OCI-LY1 (cell line): ENCODE measurements around the gene KLK6.

Experiments used
- H2AFZ ChIP-seq: fragments of 200-600 bp; sonication (generic), shearing (Covaris generic); 2 replicates; pipeline ENCODE4 v1.6.0; 2014; ENCODE audit warnings: antibody characterized with exemption, mild to moderate bottlenecking, low read length
- H3F3A ChIP-seq: fragments of 200-600 bp; sonication (generic), shearing (Covaris generic); 2 replicates; pipeline ENCODE4 v1.6.0; 2014; ENCODE audit warnings: mild to moderate bottlenecking, antibody characterized with exemption, low read length, moderate library complexity; ENCODE audit not compliant: insufficient read depth
- H3K27ac ChIP-seq: fragments of 200-600 bp; sonication (generic); 2 replicates; pipeline ENCODE4 v1.5.1; 2014; ENCODE audit warnings: low read length, mixed run types, mild to moderate bottlenecking, low read depth; ENCODE audit not compliant: poor library complexity, severe bottlenecking
- H3K27me3 ChIP-seq: fragments of 200-600 bp; sonication (generic); 2 replicates; pipeline ENCODE4 v1.6.0; 2014; ENCODE audit warnings: antibody characterized with exemption, mild to moderate bottlenecking, low read length, moderate library complexity; ENCODE audit not compliant: insufficient read depth
- H3K36me3 ChIP-seq: fragments of 200-600 bp; sonication (generic); 2 replicates; pipeline ENCODE4 v1.6.1; 2014; ENCODE audit warnings: mild to moderate bottlenecking, antibody characterized with exemption, low read length, moderate library complexity, mixed read lengths; ENCODE audit not compliant: insufficient read depth
- H3K4me1 ChIP-seq: fragments of 200-600 bp; sonication (generic); 2 replicates; pipeline ENCODE4 v1.5.1; 2014; ENCODE audit warnings: mild to moderate bottlenecking, low read length, moderate library complexity; ENCODE audit not compliant: insufficient read depth, severe bottlenecking
- H3K4me2 ChIP-seq: fragments of 200-600 bp; sonication (generic), shearing (Covaris generic); 2 replicates; pipeline ENCODE4 v1.6.1; 2014; ENCODE audit warnings: low read length
- H3K4me3 ChIP-seq: fragments of 200-600 bp; sonication (generic); 2 replicates; pipeline ENCODE4 v1.5.1; 2014; ENCODE audit warnings: low read length, low read depth, mild to moderate bottlenecking, mixed read lengths; ENCODE audit not compliant: poor library complexity, severe bottlenecking
- H3K79me2 ChIP-seq: fragments of 200-600 bp; shearing (Covaris generic); 2 replicates; pipeline ENCODE4 v1.6.1; 2016; ENCODE audit warnings: mixed run types, low read length, mixed read lengths; ENCODE audit not compliant: insufficient read depth
- H3K9ac ChIP-seq: fragments of 200-600 bp; sonication (generic), shearing (Covaris generic); 2 replicates; pipeline ENCODE4 v1.6.1; 2014; ENCODE audit warnings: mild to moderate bottlenecking, low read length, mixed read lengths
- H3K9me2 ChIP-seq: fragments of 200-600 bp; sonication (generic), shearing (Covaris generic); 2 replicates; pipeline ENCODE4 v1.6.1; 2014; ENCODE audit warnings: low read depth, mild to moderate bottlenecking, low read length, mixed read lengths
- H3K9me3 ChIP-seq: fragments of 200-600 bp; shearing (Covaris generic); 2 replicates; pipeline ENCODE4 v1.6.1; 2014; ENCODE audit warnings: low read length, mixed read lengths
- H4K20me1 ChIP-seq: fragments of 200-600 bp; sonication (generic), shearing (Covaris generic); 2 replicates; pipeline ENCODE4 v1.6.0; 2016; ENCODE audit warnings: mild to moderate bottlenecking, low read length; ENCODE audit not compliant: insufficient read depth
- EZH2 ChIP-seq: fragments of 200-600 bp; sonication (generic), shearing (Covaris generic); IDR thresholded peaks from 2 replicates; pipeline ENCODE4 v1.8.0; 2017; ENCODE audit warnings: borderline replicate concordance, mixed run types, mild to moderate bottlenecking, antibody characterized with exemption, low read length, moderate library complexity, mixed read lengths
- TF ChIP-seq, protein P1 (sequence below): fragments of 200-600 bp; sonication (generic), shearing (Covaris generic); IDR thresholded peaks from 2 replicates; pipeline ENCODE4 v1.5.1; 2017; ENCODE audit warnings: mild to moderate bottlenecking, antibody characterized with exemption, low read length, moderate library complexity, mixed read lengths

The KLK6 gene

DNA sequence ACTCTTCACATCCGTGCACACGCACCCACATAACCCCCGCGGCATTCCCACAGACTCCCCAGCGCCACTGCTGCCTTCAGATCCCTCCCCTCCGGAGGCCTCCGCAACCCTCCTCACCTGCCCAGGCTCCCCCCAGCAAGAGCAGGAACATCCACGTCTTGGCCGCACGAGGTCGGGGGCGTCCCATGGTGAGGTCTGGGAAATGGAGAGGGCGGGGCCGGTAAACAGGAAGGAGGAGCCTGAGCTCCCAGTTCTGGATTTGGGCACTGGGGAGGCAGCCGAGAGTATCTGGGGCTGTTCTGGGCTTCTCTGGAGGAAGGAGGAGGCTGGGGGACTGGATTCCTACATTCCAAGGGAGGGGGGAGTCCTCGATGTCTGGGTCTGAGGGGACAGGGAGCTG is 31.6 kb upstream of the KLK6 start:
- Histone ChIP-seq H3K4me1 (no peaks in the 10 kb centered on the region), H3K79me2 (no peaks in the 10 kb centered on the region), H3K4me3 (no peak overlapping the region), H3K9me2 (no peaks in the 10 kb centered on the region), H3K9ac (no peak overlapping the region), H4K20me1 (no peaks in the 10 kb centered on the region), H3F3A (no peaks in the 10 kb centered on the region), H2AFZ (no peak overlapping the region), H3K36me3 (no peaks in the 10 kb centered on the region), H3K9me3 (no peaks in the 10 kb centered on the region), H3K4me2 (no peak overlapping the region), H3K27me3 (no peaks in the 10 kb centered on the region), H3K27ac (no peak overlapping the region)
- TF ChIP-seq, protein P1, sequence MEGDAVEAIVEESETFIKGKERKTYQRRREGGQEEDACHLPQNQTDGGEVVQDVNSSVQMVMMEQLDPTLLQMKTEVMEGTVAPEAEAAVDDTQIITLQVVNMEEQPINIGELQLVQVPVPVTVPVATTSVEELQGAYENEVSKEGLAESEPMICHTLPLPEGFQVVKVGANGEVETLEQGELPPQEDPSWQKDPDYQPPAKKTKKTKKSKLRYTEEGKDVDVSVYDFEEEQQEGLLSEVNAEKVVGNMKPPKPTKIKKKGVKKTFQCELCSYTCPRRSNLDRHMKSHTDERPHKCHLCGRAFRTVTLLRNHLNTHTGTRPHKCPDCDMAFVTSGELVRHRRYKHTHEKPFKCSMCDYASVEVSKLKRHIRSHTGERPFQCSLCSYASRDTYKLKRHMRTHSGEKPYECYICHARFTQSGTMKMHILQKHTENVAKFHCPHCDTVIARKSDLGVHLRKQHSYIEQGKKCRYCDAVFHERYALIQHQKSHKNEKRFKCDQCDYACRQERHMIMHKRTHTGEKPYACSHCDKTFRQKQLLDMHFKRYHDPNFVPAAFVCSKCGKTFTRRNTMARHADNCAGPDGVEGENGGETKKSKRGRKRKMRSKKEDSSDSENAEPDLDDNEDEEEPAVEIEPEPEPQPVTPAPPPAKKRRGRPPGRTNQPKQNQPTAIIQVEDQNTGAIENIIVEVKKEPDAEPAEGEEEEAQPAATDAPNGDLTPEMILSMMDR: no peak
- no peak for TF ChIP-seq EZH2

DNA sequence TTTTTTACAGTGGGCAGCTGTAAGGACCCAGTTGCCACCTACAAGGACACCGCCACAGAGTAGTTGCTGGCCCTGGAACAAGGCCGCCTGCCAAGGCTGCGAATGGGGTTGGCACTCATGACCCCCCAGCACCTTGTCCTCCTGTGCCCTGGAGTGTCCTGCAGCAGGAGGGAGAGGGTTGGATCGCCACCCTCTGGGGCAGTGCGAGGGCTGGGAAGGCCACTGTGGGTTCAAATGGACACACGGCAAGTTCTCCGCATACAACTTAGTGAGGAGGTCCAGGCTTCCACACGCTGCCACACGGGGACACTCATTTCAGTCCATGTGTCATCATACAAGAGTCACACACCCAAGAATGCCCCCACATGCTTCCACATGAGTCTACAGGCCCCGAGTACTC is 31.0 kb upstream of the KLK6 start:
- Histone ChIP-seq H3F3A (no peaks in the 10 kb centered on the region), H3K9me2 (no peaks in the 10 kb centered on the region), H3K79me2 (no peaks in the 10 kb centered on the region), H3K9ac (no peak overlapping the region), H3K36me3 (no peaks in the 10 kb centered on the region), H3K4me2 (no peak overlapping the region), H4K20me1 (no peaks in the 10 kb centered on the region), H3K9me3 (no peaks in the 10 kb centered on the region), H3K27me3 (no peaks in the 10 kb centered on the region), H2AFZ (no peak overlapping the region), H3K27ac (no peak overlapping the region), H3K4me1 (no peaks in the 10 kb centered on the region), H3K4me3 (no peak overlapping the region)
- TF ChIP-seq, protein P1: no peak
- TF ChIP-seq EZH2: no peak

DNA sequence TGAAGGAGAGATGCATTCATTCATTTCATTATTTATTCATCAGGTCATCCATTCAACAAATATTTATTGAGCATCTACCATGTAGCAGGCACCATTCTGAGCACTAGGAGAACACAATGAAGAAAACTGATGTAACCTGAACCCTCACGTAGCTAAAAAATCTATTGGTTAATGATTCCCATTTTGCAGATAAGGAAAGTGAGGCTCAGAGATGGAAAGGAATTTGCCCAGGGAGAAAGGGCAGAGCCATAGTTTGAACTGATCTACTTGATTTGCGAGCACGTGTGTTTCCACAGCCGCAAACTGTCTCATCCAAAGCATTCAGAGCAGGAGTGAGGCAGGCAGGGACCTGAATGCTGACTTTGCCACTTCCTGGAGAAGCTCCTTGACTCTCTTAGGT is 29.3 kb upstream of the KLK6 start:
- TF ChIP-seq, protein P1: no peak
- no peak for TF ChIP-seq EZH2
- no peaks in the 10 kb centered on the region for H3K36me3 ChIP-seq
- H3K9me3 ChIP-seq: no peaks in the 10 kb centered on the region

More for the DNA sequence above, 29.3 kb upstream of the KLK6 start:
- Histone ChIP-seq H3K79me2 (no peaks in the 10 kb centered on the region), H3K27ac (no peak overlapping the region), H3F3A (no peaks in the 10 kb centered on the region), H3K4me2 (no peak overlapping the region), H3K9ac (no peak overlapping the region), H3K4me1 (no peaks in the 10 kb centered on the region), H3K9me2 (no peaks in the 10 kb centered on the region), H4K20me1 (no peaks in the 10 kb centered on the region), H3K4me3 (no peak overlapping the region), H3K27me3 (no peaks in the 10 kb centered on the region), H2AFZ (no peak overlapping the region)
